GM23248 (cell line): ENCODE measurements around the gene TNS3.

Source experiments
- EZH2 ChIP-seq: fragments of 200-600 bp; sonication (generic); IDR thresholded peaks from 2 replicates; pipeline ENCODE4 v1.6.1; 2018; ENCODE audit warnings: antibody characterized with exemption, mild to moderate bottlenecking; ENCODE audit not compliant: insufficient read depth, poor library complexity, severe bottlenecking
- EZH2phosphoT487 ChIP-seq: fragments of 200-600 bp; sonication (generic); IDR thresholded peaks from 2 replicates; pipeline ENCODE4 v1.6.1; 2018; ENCODE audit warnings: antibody characterized with exemption, moderate library complexity, mild to moderate bottlenecking, low read depth; ENCODE audit not compliant: insufficient read depth

- TF ChIP-seq EZH2: no peak
- TF ChIP-seq EZH2phosphoT487: no peak
Measured at GRCh38 chr7:47401611-47402570, 180.0 kb downstream of the TNS3 start.
